WTC11 (cell line): ENCODE measurements around the gene XAB2. TPM values are rescaled to one million over a fixed set of nuclear protein-coding genes. Genes with fewer than 3 reads are reported as not detected.

Source experiments
- ATAC-seq: fragments of 200-7000 bp; cut with Tn5 transposase; 2 replicates; pipeline ENCODE4 v1.10.0; 2021; ENCODE audit warnings: mild to moderate bottlenecking, moderate library complexity
- CTCF ChIA-PET: fragments of 300-600 bp; sonication (Branson Sonifier 250); formaldehyde crosslinking; loops from one replicate; lab custom pipeline; 2021; ENCODE audit warnings: antibody characterized with exemption; lab: Charles Lee
- POLR2A ChIA-PET: fragments of 350-600 bp; sonication (Branson Sonifier 250); formaldehyde crosslinking; loops from one replicate; lab custom pipeline; 2021; ENCODE audit warnings: antibody characterized with exemption; lab: Charles Lee
- DNase-seq: peaks from one replicate; pipeline ENCODE4 v3.0.0; 2021; ENCODE audit warnings: low spot score
- H3K27ac Mint-ChIP-seq: 2 replicates; pipeline ENCODE4 v1.8.0; 2021; ENCODE audit warnings: mixed read lengths
- H3K27me3 Mint-ChIP-seq: 2 replicates; pipeline ENCODE4 v1.8.0; 2021; ENCODE audit warnings: low read depth, mild to moderate bottlenecking, moderate library complexity, mixed read lengths
- H3K36me3 Mint-ChIP-seq: 2 replicates; pipeline ENCODE4 v1.8.0; 2021; ENCODE audit warnings: mixed read lengths
- H3K4me1 Mint-ChIP-seq: 2 replicates; pipeline ENCODE4 v1.8.0; 2022; ENCODE audit warnings: mixed read lengths
- H3K4me3 Mint-ChIP-seq: 2 replicates; pipeline ENCODE4 v1.8.0; 2021; ENCODE audit warnings: mild to moderate bottlenecking, moderate library complexity, mixed read lengths
- H3K9me3 Mint-ChIP-seq: 2 replicates; pipeline ENCODE4 v1.8.0; 2021; ENCODE audit warnings: mixed read lengths
- ATF1 ChIP-seq: sonication (generic); formaldehyde crosslinking; IDR thresholded peaks from 2 replicates; pipeline ENCODE4 v1.8.1; 2023; ENCODE audit warnings: mild to moderate bottlenecking, moderate library complexity, missing genetic modification reagents
- ATF2 ChIP-seq: sonication (generic); formaldehyde crosslinking; IDR thresholded peaks from 2 replicates; pipeline ENCODE4 v1.8.1; 2022; ENCODE audit warnings: low read depth, missing genetic modification reagents, borderline replicate concordance
- CREB1 ChIP-seq: sonication (generic); formaldehyde crosslinking; IDR thresholded peaks from 2 replicates; pipeline ENCODE4 v1.8.0; 2023; ENCODE audit warnings: mild to moderate bottlenecking, missing genetic modification reagents
- E2F1 ChIP-seq: sonication (generic); formaldehyde crosslinking; IDR thresholded peaks from 2 replicates; pipeline ENCODE4 v1.8.0; 2022; ENCODE audit warnings: mild to moderate bottlenecking, missing genetic modification reagents
- E2F5 ChIP-seq: sonication (generic); formaldehyde crosslinking; IDR thresholded peaks from 2 replicates; pipeline ENCODE4 v1.8.1; 2022; ENCODE audit warnings: mild to moderate bottlenecking, moderate library complexity, missing genetic modification reagents
- ELF4 ChIP-seq: sonication (generic); formaldehyde crosslinking; IDR thresholded peaks from 2 replicates; pipeline ENCODE4 v1.8.1; 2022; ENCODE audit warnings: low read depth, mild to moderate bottlenecking, moderate library complexity, missing genetic modification reagents
- EMX1 ChIP-seq: fragments of 250-450 bp; sonication (Bioruptor Pico); IDR thresholded peaks from 2 replicates; pipeline ENCODE4 v1.8.0; 2021; ENCODE audit warnings: mild to moderate bottlenecking
- ETV6 ChIP-seq: sonication (generic); formaldehyde crosslinking; IDR thresholded peaks from 2 replicates; pipeline ENCODE4 v1.8.1; 2022; ENCODE audit warnings: mild to moderate bottlenecking, missing genetic modification reagents
- FOXK1 ChIP-seq: sonication (generic); formaldehyde crosslinking; IDR thresholded peaks from 2 replicates; pipeline ENCODE4 v1.8.0; 2022; ENCODE audit warnings: mild to moderate bottlenecking, moderate library complexity, missing genetic modification reagents
- GRHL2 ChIP-seq: fragments of 250-450 bp; sonication (Bioruptor Pico); IDR thresholded peaks from 2 replicates; pipeline ENCODE4 v1.8.0; 2022; ENCODE audit warnings: mild to moderate bottlenecking, moderate library complexity; ENCODE audit not compliant: insufficient replicate concordance, severe bottlenecking
- JUN ChIP-seq: sonication (generic); formaldehyde crosslinking; IDR thresholded peaks from 2 replicates; pipeline ENCODE4 v1.8.0; 2023; ENCODE audit warnings: mild to moderate bottlenecking, missing genetic modification reagents
- MAX ChIP-seq: sonication (generic); formaldehyde crosslinking; IDR thresholded peaks from 2 replicates; pipeline ENCODE4 v1.8.0; 2022; ENCODE audit warnings: mild to moderate bottlenecking, missing genetic modification reagents
- NR1H2 ChIP-seq: sonication (generic); formaldehyde crosslinking; IDR thresholded peaks from 2 replicates; pipeline ENCODE4 v1.9.0; 2021; ENCODE audit warnings: mild to moderate bottlenecking, moderate library complexity, missing genetic modification reagents
- NR3C1 ChIP-seq: sonication (generic); formaldehyde crosslinking; conservative IDR thresholded peaks from 2 replicates; pipeline ENCODE4 v1.8.1; 2023; ENCODE audit warnings: low read depth, mild to moderate bottlenecking, missing genetic modification reagents
- OVOL2 ChIP-seq: fragments of 250-450 bp; sonication (Bioruptor Pico); IDR thresholded peaks from 2 replicates; pipeline ENCODE4 v1.9.0; 2021; ENCODE audit warnings: mild to moderate bottlenecking, borderline replicate concordance
- TCF7 ChIP-seq: sonication (generic); formaldehyde crosslinking; IDR thresholded peaks from 2 replicates; pipeline ENCODE4 v1.8.0; 2022; ENCODE audit warnings: mild to moderate bottlenecking, low read depth, missing genetic modification reagents, moderate library complexity
- ZNF281 ChIP-seq: sonication (generic); formaldehyde crosslinking; IDR thresholded peaks from 2 replicates; pipeline ENCODE4 v1.8.0; 2023; ENCODE audit warnings: mild to moderate bottlenecking, missing genetic modification reagents
- ZNF317 ChIP-seq: sonication (generic); formaldehyde crosslinking; IDR thresholded peaks from 2 replicates; pipeline ENCODE4 v1.8.1; 2023; ENCODE audit warnings: low read depth, mild to moderate bottlenecking, moderate library complexity, missing genetic modification reagents, borderline replicate concordance
- ZNF423 ChIP-seq: fragments of 250-450 bp; sonication (Bioruptor Pico); IDR thresholded peaks from 2 replicates; pipeline ENCODE4 v2.1.2; 2022; ENCODE audit warnings: mild to moderate bottlenecking, moderate library complexity
- ZNF512 ChIP-seq: sonication (generic); formaldehyde crosslinking; IDR thresholded peaks from 2 replicates; pipeline ENCODE4 v1.8.1; 2022; ENCODE audit warnings: missing genetic modification reagents, borderline replicate concordance
- ZNF671 ChIP-seq: fragments of 250-450 bp; sonication (Bioruptor Pico); IDR thresholded peaks from 2 replicates; pipeline ENCODE4 v1.8.0; 2021; ENCODE audit warnings: mild to moderate bottlenecking
- total RNA-seq: library from RNA; stranded (reverse); gene quantifications from 3 replicates; pipeline ENCODE4 v1.2.3, GENCODE V29; 2021

XAB2 gene
- total RNA-seq, 1 experiment from 2014 or later: 65.7 TPM

GRCh38 chr19:7668842-7669241 lies 39.5 kb upstream of the XAB2 start, which contains the start of gene RETN (continued):
- TF ChIP-seq GRHL2 (CRISPR knock-in tag): no peak
- TF ChIP-seq ATF2 (CRISPR knock-in tag): no peak

- ChIA-PET CTCF (interaction anchor here (1.8 to 2.4 kb wide), 2 partner anchors 16 to 24 kb away, joined by 4 to 8 read pairs; partner anchors contain the start of gene TRAPPC5), POLR2A (no interaction called here)
- Mint-ChIP-seq H3K27ac (no peak overlapping the region), H3K9me3 (no peaks in the 10 kb centered on the region), H3K36me3 (no peaks in the 10 kb centered on the region), H3K4me1 (peaks cover 5% of the 10 kb centered on the region), H3K4me3 (no peak overlapping the region), H3K27me3 (peaks cover 49% of the 10 kb centered on the region)
- DNase-seq: no peak
- TF ChIP-seq ZNF281 (no peak), JUN (CRISPR knock-in tag) (no peak), ATF1 (no peak), FOXK1 (no peak), GRHL2 (CRISPR knock-in tag) (no peak), ETV6 (no peak), ZNF512 (CRISPR knock-in tag) (no peak), TCF7 (CRISPR knock-in tag) (no peak), ELF4 (CRISPR knock-in tag) (no peak), EMX1 (CRISPR knock-in tag) (no peak)
- ATAC-seq: no peak
These were observed 35.7 kb upstream of the XAB2 start for GRCh38 chr19:7665076-7665475.

- no peak for ATAC-seq
- POLR2A ChIA-PET: no interaction called here
- H3K27me3 Mint-ChIP-seq: peaks cover 44% of the 10 kb centered on the region
These were observed 34.4 kb upstream of the XAB2 start for GRCh38 chr19:7663706-7664105.

More at GRCh38 chr19:7663706-7664105, 34.4 kb upstream of the XAB2 start:
- no peak overlapping the region for H3K4me3 Mint-ChIP-seq
- H3K4me1 Mint-ChIP-seq: no peaks in the 10 kb centered on the region
- TF ChIP-seq E2F5 (CRISPR knock-in tag) (no peak), ZNF317 (CRISPR knock-in tag) (no peak), ZNF671 (CRISPR knock-in tag) (no peak), ATF1 (no peak), E2F1 (CRISPR knock-in tag) (no peak), NR3C1 (CRISPR knock-in tag) (no peak), OVOL2 (CRISPR knock-in tag) (no peak), NR1H2 (CRISPR knock-in tag) (no peak), MAX (CRISPR knock-in tag) (no peak), CREB1 (CRISPR knock-in tag) (no peak), ZNF423 (no peak)
- TF ChIP-seq, all 79 proteins: peak for 0
- CTCF ChIA-PET: interaction anchor here (1.0 to 2.4 kb wide), 3 partner anchors 17 to 95 kb away, joined by 3 to 8 read pairs (median 4); partner anchors contain the start of gene TRAPPC5
- no peak for DNase-seq
- no peak overlapping the region for H3K27ac Mint-ChIP-seq
- H3K9me3 Mint-ChIP-seq: no peaks in the 10 kb centered on the region
- no peaks in the 10 kb centered on the region for H3K36me3 Mint-ChIP-seq
